HG02981 (cell line): ENCODE data around the gene ZNF26.

Experiments
- ATAC-seq: cut with Tn5 transposase; IDR thresholded peaks from one replicate; pipeline ENCODE4 v1.9.1; 2021; ENCODE audit warnings: mild to moderate bottlenecking, moderate library complexity; ENCODE audit not compliant: unreplicated experiment

ZNF26 gene

GRCh38 chr12:133058203-133059113 lies 72.3 kb downstream of the ZNF26 start:
- no peak for ATAC-seq

GRCh38 chr12:133061954-133062353 lies 75.8 kb downstream of the ZNF26 start:
- ATAC-seq: no peak

GRCh38 chr12:133063556-133063955 lies 77.4 kb downstream of the ZNF26 start:
- ATAC-seq: no peak

- ATAC-seq: no peak
Observed at GRCh38 chr12:133073836-133074235, 87.7 kb downstream of the ZNF26 start.
